RWPE2 (cell line): Measurements from ENCODE around the gene GFER.

Experiments used
- ATAC-seq: fragments of 200-7000 bp; cut with Tn5 transposase; 3 replicates; pipeline ENCODE4 v1.9.1; 2021; ENCODE audit warnings: low read depth
- DNase-seq: peaks from one replicate; pipeline ENCODE4 v3.0.0-alpha.2; 2020; ENCODE audit warnings: low spot score
- H3K27ac ChIP-seq: fragments of 450-650 bp; 2 replicates; pipeline ENCODE4 v1.5.1; 2017; ENCODE audit warnings: mild to moderate bottlenecking; ENCODE audit not compliant: poor library complexity, severe bottlenecking
- H3K27me3 ChIP-seq: fragments of 250-450 bp; sonication (Bioruptor Pico); 2 replicates; pipeline ENCODE4 v1.5.1; 2021; ENCODE audit warnings: mild to moderate bottlenecking, moderate library complexity; ENCODE audit not compliant: insufficient read depth, poor library complexity, severe bottlenecking
- H3K36me3 ChIP-seq: fragments of 250-450 bp; sonication (Bioruptor Pico); 2 replicates; pipeline ENCODE4 v1.5.1; 2020; ENCODE audit warnings: low read depth, mild to moderate bottlenecking, moderate library complexity
- H3K4me1 ChIP-seq: fragments of 250-450 bp; sonication (Bioruptor Pico); 2 replicates; pipeline ENCODE4 v1.5.1; 2021; ENCODE audit warnings: mild to moderate bottlenecking, moderate library complexity; ENCODE audit not compliant: insufficient read depth, poor library complexity, severe bottlenecking
- H3K4me3 ChIP-seq: fragments of 250-450 bp; sonication (Bioruptor Pico); 2 replicates; pipeline ENCODE4 v1.5.1; 2021; ENCODE audit warnings: mild to moderate bottlenecking, moderate library complexity; ENCODE audit not compliant: severe bottlenecking
- H3K9me3 ChIP-seq: fragments of 250-450 bp; sonication (Bioruptor Pico); 2 replicates; pipeline ENCODE4 v1.5.1; 2021; ENCODE audit warnings: mild to moderate bottlenecking, moderate library complexity; ENCODE audit not compliant: severe bottlenecking
- CTCF ChIP-seq: fragments of 450-650 bp; IDR thresholded peaks from one replicate; pipeline ENCODE4 v1.5.1; 2017; ENCODE audit warnings: mild to moderate bottlenecking, moderate library complexity; ENCODE audit not compliant: poor library complexity, severe bottlenecking

Gene GFER

GRCh38 chr16:1998852-1999801 lies 15.1 kb downstream of the GFER start:
- peaks cover 60% of the 10 kb centered on the region for H3K36me3 ChIP-seq
- no peaks in the 10 kb centered on the region for H3K4me1 ChIP-seq
- no peaks in the 10 kb centered on the region for H3K27me3 ChIP-seq
- no peak overlapping the region for H3K27ac ChIP-seq
- H3K4me3 ChIP-seq, result no peak overlapping the region
- DNase-seq (no peak), ATAC-seq (no peak)
- TF ChIP-seq CTCF, result no peak
- H3K9me3 ChIP-seq, result no peaks in the 10 kb centered on the region

- H3K27me3 ChIP-seq, result no peaks in the 10 kb centered on the region
- H3K4me3 ChIP-seq, result no peak overlapping the region
- H3K27ac ChIP-seq, result no peak overlapping the region
- H3K4me1 ChIP-seq, result no peaks in the 10 kb centered on the region
- no peaks in the 10 kb centered on the region for H3K9me3 ChIP-seq
- peaks cover 66% of the 10 kb centered on the region for H3K36me3 ChIP-seq
- DNase-seq, result no peak
- no peak for TF ChIP-seq CTCF
- ATAC-seq, result no peak
Measured at GRCh38 chr16:1999866-2000514, 16.0 kb downstream of the GFER start.

- Histone ChIP-seq H3K36me3 (peaks cover 74% of the 10 kb centered on the region), H3K4me3 (no peak overlapping the region), H3K27ac (no peak overlapping the region), H3K27me3 (no peaks in the 10 kb centered on the region), H3K4me1 (no peaks in the 10 kb centered on the region), H3K9me3 (no peaks in the 10 kb centered on the region)
- DNase-seq (no peak), ATAC-seq (no peak)
- no peak for TF ChIP-seq CTCF
Measured at GRCh38 chr16:2001035-2001434, 17.0 kb downstream of the GFER start.

- H3K27ac ChIP-seq, result no peak overlapping the region
- TF ChIP-seq CTCF, result no peak
- no peaks in the 10 kb centered on the region for H3K4me1 ChIP-seq
- H3K4me3 ChIP-seq, result no peak overlapping the region
- H3K9me3 ChIP-seq, result no peaks in the 10 kb centered on the region
- ATAC-seq (no peak), DNase-seq (no peak)
- H3K27me3 ChIP-seq, result no peaks in the 10 kb centered on the region
- H3K36me3 ChIP-seq, result peaks cover 76% of the 10 kb centered on the region
Measured at GRCh38 chr16:2001456-2002355, 17.7 kb downstream of the GFER start.
